Retinal pigment epithelial cell (primary cell): ENCODE measurements around the gene COPG2.

Source experiments
- DNase-seq: peaks from one replicate; pipeline ENCODE4 v3.0.0-alpha.2; 2010; ENCODE audit warnings: low read depth
- H3K4me3 ChIP-seq: 2 replicates; pipeline ENCODE4 v1.5.1; 2011; ENCODE audit warnings: mild to moderate bottlenecking, low read length, control low read depth, moderate library complexity
- CTCF ChIP-seq: conservative IDR thresholded peaks from 2 replicates; pipeline ENCODE4 v1.5.1; 2011; ENCODE audit warnings: low read depth, low read length, control low read depth, inconsistent platforms

The COPG2 gene

GRCh38 chr7:130463553-130464434 lies 204.8 kb downstream of the COPG2 start:
- H3K4me3 ChIP-seq = no peak overlapping the region
- DNase-seq = no peak
- no peak for TF ChIP-seq CTCF

- no peak for DNase-seq
- TF ChIP-seq CTCF = no peak
- no peak overlapping the region for H3K4me3 ChIP-seq
Measured at GRCh38 chr7:130461272-130461671, 207.3 kb downstream of the COPG2 start.

- H3K4me3 ChIP-seq = no peak overlapping the region
- no peak for TF ChIP-seq CTCF
- DNase-seq = no peak
Measured at GRCh38 chr7:130458257-130458656, 210.3 kb downstream of the COPG2 start.
